Memory B cell (primary cell): Measurements from ENCODE around the gene SPIN2B.
"Not testable (repeated sequence)": the region's sequence is repeated elsewhere in the genome, so short reads cannot be mapped to it uniquely, and the experiment has no call there.

ENCODE experiments used
- ATAC-seq: fragments of 150-1000 bp; cut with Tn5 transposase; 2 replicates; pipeline ENCODE4 v1.10.0; 2021; ENCODE audit warnings: low read depth, mild to moderate bottlenecking, moderate library complexity
- DNase-seq, 2 donors: peaks; one replicate each; pipeline ENCODE4 v3.0.0; 2022; ENCODE audit warnings: low spot score in 2 of 2
- H3K27ac Mint-ChIP-seq: one replicate; pipeline ENCODE4 v1.8.0; 2022; ENCODE audit warnings: mild to moderate bottlenecking, moderate library complexity, mixed read lengths
- H3K27me3 Mint-ChIP-seq: one replicate; pipeline ENCODE4 v1.8.0; 2022; ENCODE audit warnings: mixed read lengths
- H3K36me3 Mint-ChIP-seq: one replicate; pipeline ENCODE4 v1.8.0; 2022; ENCODE audit warnings: mild to moderate bottlenecking, mixed read lengths
- H3K4me1 Mint-ChIP-seq: one replicate; pipeline ENCODE4 v1.8.0; 2022; ENCODE audit warnings: mixed read lengths
- H3K4me3 Mint-ChIP-seq: one replicate; pipeline ENCODE4 v1.8.0; 2022; ENCODE audit warnings: mild to moderate bottlenecking, moderate library complexity, mixed read lengths
- H3K9me3 Mint-ChIP-seq: one replicate; pipeline ENCODE4 v1.8.0; 2022; ENCODE audit warnings: mixed read lengths

SPIN2B gene

GRCh38 chrX:57120619-57121161 is 658 bp downstream of the SPIN2B start:
- not testable (repeated sequence) for DNase-seq, H3K9me3 Mint-ChIP-seq, H3K36me3 Mint-ChIP-seq, ATAC-seq, H3K27me3 Mint-ChIP-seq
- Mint-ChIP-seq H3K4me1 (peaks cover 23% of the 10 kb centered on the region), H3K27ac (peak overlapping the region; percentile 92), H3K4me3 (peak overlapping the region; percentile 97)

- H3K27ac Mint-ChIP-seq = peak overlapping the region; percentile 56
- no peak for DNase-seq
- no peak for ATAC-seq
- peaks cover 5% of the 10 kb centered on the region for H3K36me3 Mint-ChIP-seq
- no peaks in the 10 kb centered on the region for H3K27me3 Mint-ChIP-seq
- peaks cover 17% of the 10 kb centered on the region for H3K4me1 Mint-ChIP-seq
- H3K9me3 Mint-ChIP-seq = no peaks in the 10 kb centered on the region
- H3K4me3 Mint-ChIP-seq = no peak overlapping the region
Observed at GRCh38 chrX:57119416-57119815, 1.9 kb downstream of the SPIN2B start.

- H3K4me3 Mint-ChIP-seq, H3K27me3 Mint-ChIP-seq: not testable (repeated sequence)
Observed at GRCh38 chrX:57117566-57117965, 3.8 kb downstream of the SPIN2B start.

GRCh38 chrX:57104921-57105398 is 16.4 kb downstream of the SPIN2B start:
- Mint-ChIP-seq H3K4me1 (no peaks in the 10 kb centered on the region), H3K36me3 (peaks cover 25% of the 10 kb centered on the region), H3K4me3 (no peak overlapping the region), H3K27ac (no peak overlapping the region), H3K9me3 (peaks cover 3% of the 10 kb centered on the region), H3K27me3 (no peaks in the 10 kb centered on the region)
- ATAC-seq (no peak), DNase-seq (no peak)

More at GRCh38 chrX:57117566-57117965, 3.8 kb downstream of the SPIN2B start:
- H3K4me1 Mint-ChIP-seq = peaks cover 16% of the 10 kb centered on the region
- H3K27ac Mint-ChIP-seq, ATAC-seq, DNase-seq, H3K9me3 Mint-ChIP-seq, H3K36me3 Mint-ChIP-seq: not testable (repeated sequence)

GRCh38 chrX:57104406-57104805 is 16.9 kb downstream of the SPIN2B start:
- peaks cover 28% of the 10 kb centered on the region for H3K36me3 Mint-ChIP-seq
- no peak overlapping the region for H3K4me3 Mint-ChIP-seq
- no peaks in the 10 kb centered on the region for H3K27me3 Mint-ChIP-seq
- no peaks in the 10 kb centered on the region for H3K4me1 Mint-ChIP-seq
- DNase-seq = no peak
- no peak overlapping the region for H3K27ac Mint-ChIP-seq
- ATAC-seq = no peak
- H3K9me3 Mint-ChIP-seq = peaks cover 3% of the 10 kb centered on the region

GRCh38 chrX:57103489-57103888 is 17.9 kb downstream of the SPIN2B start:
- Mint-ChIP-seq H3K9me3 (peaks cover 3% of the 10 kb centered on the region), H3K4me1 (no peaks in the 10 kb centered on the region), H3K27ac (no peak overlapping the region), H3K27me3 (no peaks in the 10 kb centered on the region), H3K36me3 (peaks cover 33% of the 10 kb centered on the region), H3K4me3 (no peak overlapping the region)
- DNase-seq (no peak), ATAC-seq (no peak)

GRCh38 chrX:57102918-57103317 is 18.4 kb downstream of the SPIN2B start:
- H3K4me3 Mint-ChIP-seq = not testable (repeated sequence)
- H3K36me3 Mint-ChIP-seq = peaks cover 38% of the 10 kb centered on the region

GRCh38 chrX:57083143-57083542 is 38.2 kb downstream of the SPIN2B start:
- Mint-ChIP-seq H3K4me1 (no peaks in the 10 kb centered on the region), H3K27me3 (no peaks in the 10 kb centered on the region), H3K36me3 (peaks cover 39% of the 10 kb centered on the region), H3K27ac (no peak overlapping the region), H3K4me3 (no peak overlapping the region), H3K9me3 (peaks cover 7% of the 10 kb centered on the region)
- ATAC-seq (no peak), DNase-seq (no peak)

More at GRCh38 chrX:57102918-57103317, 18.4 kb downstream of the SPIN2B start:
- DNase-seq, H3K4me1 Mint-ChIP-seq, H3K9me3 Mint-ChIP-seq, ATAC-seq, H3K27me3 Mint-ChIP-seq, H3K27ac Mint-ChIP-seq: not testable (repeated sequence)

GRCh38 chrX:57074458-57074857 is 46.9 kb downstream of the SPIN2B start:
- H3K4me3 Mint-ChIP-seq = no peak overlapping the region
- peaks cover 5% of the 10 kb centered on the region for H3K36me3 Mint-ChIP-seq
- ATAC-seq (no peak), DNase-seq (no peak)
- H3K9me3 Mint-ChIP-seq = no peaks in the 10 kb centered on the region
- H3K27me3 Mint-ChIP-seq = peaks cover 1% of the 10 kb centered on the region
- H3K4me1 Mint-ChIP-seq = no peaks in the 10 kb centered on the region
- H3K27ac Mint-ChIP-seq = no peak overlapping the region

- H3K36me3 Mint-ChIP-seq = no peaks in the 10 kb centered on the region
- no peak for DNase-seq
- no peak for ATAC-seq
- no peak overlapping the region for H3K27ac Mint-ChIP-seq
- no peaks in the 10 kb centered on the region for H3K4me1 Mint-ChIP-seq
- no peaks in the 10 kb centered on the region for H3K9me3 Mint-ChIP-seq
- no peak overlapping the region for H3K4me3 Mint-ChIP-seq
- peaks cover 5% of the 10 kb centered on the region for H3K27me3 Mint-ChIP-seq
Observed at GRCh38 chrX:57070185-57070984, 51.0 kb downstream of the SPIN2B start.
